B cell (primary cell): ENCODE data around the gene SDK1. TPM values are rescaled to one million over a fixed set of nuclear protein-coding genes. Genes with fewer than 3 reads are reported as not detected.

Experiments
- ATAC-seq: fragments of 200-7000 bp; cut with Tn5 transposase; one replicate; pipeline ENCODE4 v1.10.0; 2021; ENCODE audit warnings: low read depth, mild to moderate bottlenecking, moderate number of reproducible peaks, moderate library complexity
- CTCF ChIA-PET: fragments of 350-600 bp; sonication (Branson Sonifier 250); formaldehyde crosslinking; loops from one replicate; lab custom pipeline; 2021; ENCODE audit warnings: antibody characterized with exemption, inconsistent platforms; lab: Charles Lee
- POLR2A ChIA-PET: fragments of 350-600 bp; sonication (Branson Sonifier 250); formaldehyde crosslinking; loops from one replicate; lab custom pipeline; 2021; ENCODE audit warnings: antibody characterized with exemption; lab: Charles Lee
- DNase-seq: peaks from one replicate; pipeline ENCODE4 v3.0.0; 2013
- H2AFZ ChIP-seq: 2 replicates; pipeline ENCODE4 v1.6.1; 2012; ENCODE audit warnings: mild to moderate bottlenecking, low read depth, low read length; ENCODE audit not compliant: insufficient read depth, poor library complexity, severe bottlenecking
- H3K27ac ChIP-seq, 2 donors: 1 replicate in 1 of 2; 2 replicates in 1 of 2; pipeline ENCODE4 v1.5.1; 2012 to 2013; ENCODE audit warnings: low read length in 2 of 2, mild to moderate bottlenecking in 2 of 2, moderate library complexity in 1 of 2
- H3K27me3 ChIP-seq, 4 experiments: fragments of 200-600 bp in 1 of 4; sonication (generic) in 1 of 4; replicated peaks in 1 of 4; 1 replicate in 2 of 4; 2 replicates in 2 of 4; pipeline versions ENCODE4 v1.6.1 to v1.7.0; 2013 to 2016; ENCODE audit warnings: low read length in 3 of 4, mild to moderate bottlenecking in 2 of 4, mixed read lengths in 1 of 4, moderate library complexity in 1 of 4; ENCODE audit not compliant: insufficient read depth in 4 of 4, control insufficient read depth in 3 of 4; ENCODE audit errors: control extremely low read depth in 1 of 4
- H3K36me3 ChIP-seq, 2 experiments: replicated peaks in 1 of 2; 1 replicate in 1 of 2; 2 replicates in 1 of 2; pipeline versions ENCODE4 v1.6.1 to v1.7.1; 2013; ENCODE audit warnings: low read length in 1 of 2; ENCODE audit not compliant: insufficient read depth in 2 of 2, control insufficient read depth in 1 of 2; ENCODE audit errors: control extremely low read depth in 1 of 2, extremely low read depth in 1 of 2
- H3K4me1 ChIP-seq, 2 donors: fragments of 200-600 bp in 1 of 2; sonication (generic) in 1 of 2; 1 replicate in 1 of 2; 2 replicates in 1 of 2; pipeline versions ENCODE4 v1.5.1 to v1.6.1; 2013 to 2017; ENCODE audit warnings: low read length in 2 of 2; ENCODE audit not compliant: control insufficient read depth in 2 of 2, insufficient read depth in 2 of 2
- H3K4me2 ChIP-seq: replicated peaks from 2 replicates; pipeline ENCODE3; 2012; ENCODE audit warnings: mild to moderate bottlenecking, low read depth, low read length; ENCODE audit not compliant: poor library complexity, severe bottlenecking
- H3K4me3 ChIP-seq, 5 experiments: fragments of 200-600 bp in 1 of 5; sonication (generic) in 1 of 5; 1 replicate in 3 of 5; 2 replicates in 2 of 5; pipeline versions ENCODE4 v1.5.1 to v1.7.0; 2011 to 2016; ENCODE audit warnings: low read length in 4 of 5, mild to moderate bottlenecking in 4 of 5, low read depth in 2 of 5, control low read depth in 1 of 5, moderate library complexity in 1 of 5; ENCODE audit not compliant: insufficient read depth in 1 of 5; ENCODE audit errors: control extremely low read depth in 1 of 5, extremely low read depth in 1 of 5
- H3K79me2 ChIP-seq: fragments of 200-600 bp; sonication (generic); one replicate; pipeline ENCODE4 v1.6.0; 2016; ENCODE audit warnings: low read length; ENCODE audit not compliant: control insufficient read depth, insufficient read depth
- H3K9ac ChIP-seq: fragments of 200-600 bp; sonication (generic); 2 replicates; pipeline ENCODE4 v1.6.1; 2017; ENCODE audit warnings: mild to moderate bottlenecking, low read length, moderate library complexity
- H3K9me3 ChIP-seq, 3 donors: one replicate each; pipeline versions ENCODE4 v1.6.1 to v1.7.1; 2013; ENCODE audit warnings: low read length in 2 of 3; ENCODE audit not compliant: control insufficient read depth in 2 of 3, insufficient read depth in 1 of 3; ENCODE audit errors: control extremely low read depth in 1 of 3
- H4K20me1 ChIP-seq: 2 replicates; pipeline ENCODE4 v1.6.0; 2012; ENCODE audit warnings: mild to moderate bottlenecking, low read length; ENCODE audit not compliant: insufficient read depth, control insufficient read depth, poor library complexity, severe bottlenecking
- H3K27ac Mint-ChIP-seq: one replicate; pipeline ENCODE4 v1.8.0; 2021; ENCODE audit warnings: mixed read lengths
- H3K27me3 Mint-ChIP-seq: one replicate; pipeline ENCODE4 v1.8.0; 2021; ENCODE audit warnings: mixed read lengths
- H3K4me1 Mint-ChIP-seq: one replicate; pipeline ENCODE4 v1.8.0; 2021; ENCODE audit warnings: mixed read lengths
- H3K4me3 Mint-ChIP-seq: one replicate; pipeline ENCODE4 v1.8.0; 2021; ENCODE audit warnings: mixed read lengths
- H3K9me3 Mint-ChIP-seq: one replicate; pipeline ENCODE4 v1.8.0; 2022; ENCODE audit warnings: mixed read lengths; ENCODE audit not compliant: insufficient read depth
- CTCF ChIP-seq: fragments of 200-600 bp; IDR thresholded peaks from one replicate; pipeline ENCODE4 v1.8.0; 2022; ENCODE audit warnings: antibody characterized with exemption, mild to moderate bottlenecking
- EZH2 ChIP-seq: IDR thresholded peaks from 2 replicates; pipeline ENCODE4 v1.6.1; 2012; ENCODE audit warnings: borderline replicate concordance, low read depth, mild to moderate bottlenecking, moderate library complexity, low read length; ENCODE audit not compliant: insufficient read depth, poor library complexity, severe bottlenecking
- WGBS: methylation state at CpG from one replicate; pipeline ENCODE4 v1.1.5; 2013; ENCODE audit warnings: missing lambda C conversion rate; ENCODE audit not compliant: insufficient coverage; 5-methylcytosine and 5-hydroxymethylcytosine counted together
- intact Hi-C: fragments of 100-400 bp; cut with micrococcal nuclease; formaldehyde crosslinking; loops from one replicate; pipeline ENCODE4 v1.10.0; 2022
- polyA plus RNA-seq: library from polyadenylated mRNA; depleted of rRNA; stranded (reverse); fragments of >200 nt; gene quantifications from 2 replicates; pipeline ENCODE4 v1.2.3, GENCODE V29; 2012
- total RNA-seq, 2 donors: library from RNA; stranded (reverse); fragments of 120-200 nt in 1 of 2; gene quantifications; 1 replicate in 1 of 2; 2 replicates in 1 of 2; pipeline versions ENCODE4 v1.2.3 to v1.2.4, GENCODE V29; 2013 to 2022

Gene SDK1
- total and polyA plus RNA-seq, 2 donors (not counting 1 experiment from before 2014, with no cell fraction given): 0.73 to 2.0 TPM

- H3K27ac Mint-ChIP-seq: no peak overlapping the region
- Histone ChIP-seq H3K79me2 (no peaks in the 10 kb centered on the region), H3K9me3 (peaks cover 0 to 4% (median 0%) of the 10 kb centered on the region in 3 donors), H3K4me3 (no peak overlapping the region), H3K36me3 (no peaks in the 10 kb centered on the region), H3K4me1 (peaks cover 4 to 38% of the 10 kb centered on the region in 2 donors), H3K4me2 (no peak overlapping the region), H4K20me1 (no peaks in the 10 kb centered on the region), H2AFZ (no peak overlapping the region), H3K27ac (no peak overlapping the region), H3K27me3 (peaks cover 0 to 3% (median 0%) of the 10 kb centered on the region in 4 experiments), H3K9ac (no peak overlapping the region)
- ATAC-seq: no peak
- intact Hi-C loops: loop anchor here (5.0 kb wide), 1 partner anchor 58 kb away; no protein-coding TSS in a partner anchor
- no peaks in the 10 kb centered on the region for H3K9me3 Mint-ChIP-seq
- DNase-seq: no peak
- ChIA-PET POLR2A (no interaction called here), CTCF (no interaction called here)
- H3K4me3 Mint-ChIP-seq: no peak overlapping the region
- TF ChIP-seq EZH2 (no peak), CTCF (no peak)
- peaks cover 33% of the 10 kb centered on the region for H3K4me1 Mint-ChIP-seq
- peaks cover 13% of the 10 kb centered on the region for H3K27me3 Mint-ChIP-seq
- WGBS: 95% methylated on average over 10 of the region's 11 CpGs
These were observed 654.0 kb downstream of the SDK1 start for GRCh38 chr7:3955026-3955425.

GRCh38 chr7:3955751-3956696, 655.0 kb downstream of the SDK1 start:
- Histone ChIP-seq H2AFZ (no peak overlapping the region), H3K9ac (no peak overlapping the region), H3K79me2 (no peaks in the 10 kb centered on the region), H3K9me3 (peaks cover 0 to 7% (median 0%) of the 10 kb centered on the region in 3 donors), H3K4me3 (no peak overlapping the region), H3K27ac (no peak overlapping the region), H3K27me3 (peaks cover 0 to 3% (median 0%) of the 10 kb centered on the region in 4 experiments), H4K20me1 (no peaks in the 10 kb centered on the region), H3K4me1 (peaks cover 4 to 38% of the 10 kb centered on the region in 2 donors), H3K36me3 (no peaks in the 10 kb centered on the region), H3K4me2 (peak overlapping the region; percentile 31)
- ATAC-seq: peak; percentile 89
- ChIA-PET POLR2A (no interaction called here), CTCF (no interaction called here)
- Mint-ChIP-seq H3K9me3 (no peaks in the 10 kb centered on the region), H3K27ac (peak overlapping the region; percentile 44), H3K4me1 (peaks cover 33% of the 10 kb centered on the region), H3K4me3 (peak overlapping the region; percentile 65), H3K27me3 (peaks cover 14% of the 10 kb centered on the region)
- DNase-seq: peak; percentile 61
- TF ChIP-seq EZH2 (no peak), CTCF (no peak)
- WGBS: 70% methylated on average over 11 of the region's 14 CpGs
- intact Hi-C loops: loop anchor here (5.0 kb wide), 1 partner anchor 59 kb away; no protein-coding TSS in a partner anchor
